ENCODE results near the gene INSIG1.

INSIG1 gene

DNA sequence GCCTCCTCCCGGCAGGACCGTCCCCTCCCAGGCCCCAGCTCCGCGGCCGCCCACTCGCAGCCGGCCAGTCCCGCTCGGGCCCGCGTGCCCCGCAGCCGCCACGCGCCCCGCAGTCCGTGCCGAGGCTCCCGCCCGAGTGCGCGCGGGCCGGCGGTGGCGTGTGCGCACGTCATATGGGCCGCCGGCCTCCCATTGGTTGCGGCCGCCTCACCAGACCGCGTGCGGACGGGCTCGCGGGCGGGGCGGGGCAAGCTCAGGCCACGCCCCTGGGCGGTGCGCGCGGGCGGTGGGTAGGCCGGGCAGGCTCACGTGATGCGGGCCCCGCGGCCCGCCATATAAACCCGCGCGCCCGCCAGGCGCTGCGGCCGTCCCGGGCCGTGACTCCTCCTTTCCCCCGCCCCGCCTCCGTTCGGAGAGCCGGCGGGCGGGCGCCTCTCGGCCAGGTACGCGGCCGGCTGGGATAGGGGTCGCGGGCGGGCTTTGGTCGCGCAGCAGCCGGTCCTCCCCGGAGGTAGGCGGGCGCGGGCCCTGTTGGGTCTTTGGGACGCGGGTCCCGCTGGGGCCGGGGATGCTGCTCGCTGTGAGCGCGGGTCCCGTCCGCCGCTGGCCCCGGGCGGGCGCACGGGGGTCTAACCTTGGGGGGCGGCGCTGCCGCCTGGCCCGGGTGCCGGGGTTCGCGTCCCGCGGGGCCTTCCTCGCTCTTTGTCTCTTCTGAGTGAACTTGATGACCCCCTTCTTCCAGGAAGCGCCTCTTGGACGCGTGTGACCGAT, at the start of gene INSIG1:
Gene INSIG1 (plus strand): TSS at position 362 of the 771 bp plus-strand sequence. CDS start 408 bp downstream, at position 770.
- DNase-seq: peak; percentile 86

- no peak for DNase-seq
These were observed 49.3 kb upstream of the INSIG1 start for GRCh38 chr7:155248366-155248756.

DNA sequence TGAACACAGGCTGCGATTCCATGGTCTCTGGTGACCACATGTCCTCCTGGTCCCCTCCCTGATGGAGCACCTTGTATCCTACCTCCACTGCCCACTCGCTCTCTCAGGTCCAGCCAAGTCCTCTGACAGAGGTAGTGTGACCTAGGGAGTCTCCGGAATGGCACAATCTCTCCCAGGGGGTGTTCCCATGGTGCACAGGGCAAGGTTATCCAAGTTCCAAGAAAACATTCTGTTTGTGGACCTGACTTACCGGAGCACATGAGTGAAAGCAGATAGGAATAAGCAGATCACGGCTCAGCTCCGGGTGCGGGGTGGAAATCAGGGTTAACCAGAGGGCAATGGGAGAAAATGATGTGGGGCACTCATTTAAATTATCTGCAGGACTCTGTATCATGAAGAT, 45.8 kb upstream of the INSIG1 start:
- DNase-seq: no peak

GRCh38 chr7:155252444-155252887, 45.2 kb upstream of the INSIG1 start:
- DNase-seq: no peak

GRCh38 chr7:155252892-155253501, 44.7 kb upstream of the INSIG1 start:
- no peak for DNase-seq

- no peak for DNase-seq
These were observed 43.7 kb upstream of the INSIG1 start for GRCh38 chr7:155254018-155254417.

DNA sequence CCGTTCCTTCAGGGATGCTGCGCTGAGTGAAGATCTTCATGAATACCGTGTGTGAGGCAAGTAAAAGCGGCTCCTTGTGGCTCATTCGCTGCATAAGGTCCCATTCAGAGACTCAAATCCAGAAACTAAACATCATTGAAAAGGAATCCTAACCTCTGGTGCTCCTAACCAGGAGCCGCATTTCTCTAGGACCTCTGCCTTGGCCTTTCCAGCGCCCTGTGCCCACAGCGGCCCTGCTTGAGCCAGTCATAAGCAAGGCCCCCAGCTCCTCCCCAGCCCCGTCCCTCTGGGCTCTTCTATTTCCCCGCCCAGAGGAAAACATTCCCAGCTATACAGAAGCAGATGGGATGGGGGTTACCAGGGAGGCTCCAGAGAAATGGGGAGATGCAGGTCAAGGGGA, 42.6 kb upstream of the INSIG1 start:
- no peak for DNase-seq

GRCh38 chr7:155255621-155256020, 42.1 kb upstream of the INSIG1 start:
- no peak for DNase-seq

DNA sequence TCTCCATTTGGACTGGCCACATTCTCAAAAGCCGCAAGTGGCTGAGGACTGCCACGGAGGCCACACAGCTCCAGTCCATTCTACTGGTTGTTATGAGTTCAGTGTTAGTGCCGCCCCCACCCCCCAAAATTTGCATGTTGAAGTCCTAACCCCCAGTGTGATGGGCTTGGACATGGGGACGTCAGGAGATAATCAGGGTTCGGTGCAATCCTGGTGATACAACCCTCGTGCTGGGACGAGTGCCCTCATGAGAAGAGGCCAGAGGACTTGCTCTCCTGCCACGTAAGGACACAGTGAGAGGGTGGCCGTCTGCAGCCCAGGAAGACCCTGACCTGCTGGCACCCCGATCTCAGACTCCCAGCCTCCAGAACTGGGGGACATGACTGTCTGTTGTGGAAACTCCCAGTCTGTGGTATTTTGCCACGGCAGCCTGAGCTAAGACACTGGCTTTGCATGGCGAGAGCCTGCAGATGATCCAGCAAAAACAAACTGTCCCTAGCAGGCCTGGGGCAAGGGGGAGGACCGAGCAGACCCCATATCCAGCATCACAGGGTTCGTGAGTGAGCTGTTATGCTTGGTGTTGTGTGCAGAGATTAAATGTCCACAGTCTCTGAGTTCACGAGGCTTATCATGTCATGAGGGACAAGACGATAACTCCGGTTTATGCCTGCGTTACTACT, 41.5 kb upstream of the INSIG1 start:
- no peak for DNase-seq

DNA sequence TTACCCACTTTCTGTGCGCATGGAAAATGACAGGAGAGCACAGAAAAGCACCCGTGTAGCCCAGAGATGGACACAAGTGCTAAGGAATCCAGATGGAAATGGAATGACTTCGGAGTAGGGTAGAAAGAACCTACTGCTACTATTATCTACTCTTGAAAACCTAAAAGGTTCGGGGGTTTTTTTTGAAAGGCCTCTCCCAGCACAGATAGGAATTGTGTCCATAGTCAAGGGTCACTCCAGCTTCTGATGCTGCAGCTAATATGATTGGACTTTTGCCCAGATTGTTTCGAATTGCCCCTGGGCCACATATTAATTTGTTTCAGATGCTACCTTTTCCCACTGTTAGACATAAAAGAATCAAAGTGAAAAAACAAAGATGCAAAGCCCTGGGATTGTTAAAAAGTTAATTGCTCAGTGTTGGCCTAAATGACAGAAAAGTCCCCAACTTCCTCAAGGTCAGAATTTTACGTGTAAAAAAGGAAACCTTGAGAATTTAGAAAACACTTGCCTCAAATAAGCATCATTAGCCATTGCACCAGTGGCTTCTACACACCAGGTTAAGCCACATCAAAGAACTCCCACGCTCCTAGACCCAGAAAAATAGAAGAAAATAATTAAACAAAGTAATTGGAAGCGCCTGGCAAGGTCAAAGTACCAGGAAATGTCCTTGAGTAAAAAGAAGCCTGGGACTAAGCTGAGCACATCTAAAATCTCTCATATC, 40.8 kb upstream of the INSIG1 start:
- DNase-seq: no peak

DNA sequence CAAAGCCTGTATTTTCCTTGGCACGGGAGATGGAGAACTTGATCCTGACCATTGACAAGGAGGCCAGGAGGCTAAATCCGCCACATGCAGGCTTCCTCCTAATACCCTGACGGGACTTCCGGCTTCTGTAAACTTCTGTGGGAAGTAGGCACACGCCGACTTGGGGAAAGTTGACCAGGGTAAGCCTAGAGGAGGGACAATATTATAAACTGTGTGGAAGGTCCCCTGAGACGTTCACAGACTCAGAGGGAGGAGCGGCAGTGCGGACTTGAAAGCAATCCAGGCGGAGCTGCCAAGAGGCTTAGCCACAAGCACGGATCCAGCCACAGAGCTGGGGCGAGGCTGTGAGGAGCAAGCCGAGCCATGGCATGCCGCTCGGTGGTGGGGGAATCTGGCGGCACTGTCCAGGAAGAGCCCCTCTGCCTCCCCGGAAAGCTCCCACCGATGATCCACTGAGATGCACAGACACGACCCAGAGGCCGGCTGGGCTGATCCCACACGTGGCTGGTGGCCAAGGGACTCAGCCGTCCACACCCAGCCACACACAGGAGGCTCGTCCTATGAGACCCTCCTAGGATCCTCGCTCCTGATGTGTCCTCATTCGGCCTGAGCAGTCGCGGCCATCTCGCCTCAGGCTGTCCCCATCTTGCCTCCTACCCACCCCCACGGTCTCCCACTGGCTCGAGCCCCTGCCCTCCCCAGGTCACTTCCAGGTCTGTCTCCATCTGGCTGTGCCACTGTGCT, 40.0 kb upstream of the INSIG1 start:
- DNase-seq: no peak

DNA sequence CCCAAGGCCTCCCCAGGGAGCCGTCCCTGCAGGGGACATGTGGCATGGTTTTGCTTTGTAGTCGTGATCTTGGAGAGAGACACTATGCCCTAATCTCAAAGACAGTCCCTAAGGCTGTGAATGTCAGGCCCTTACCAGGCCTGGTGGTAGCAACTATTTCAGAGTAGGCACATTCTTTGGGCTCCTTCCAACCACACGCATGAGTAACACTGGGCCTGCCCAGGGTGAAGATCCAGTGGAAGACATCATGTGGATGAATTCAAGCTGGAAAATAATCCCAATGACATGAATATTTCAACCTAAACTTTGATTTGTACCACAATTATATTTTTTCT, 39.5 kb upstream of the INSIG1 start:
- DNase-seq: no peak

DNA sequence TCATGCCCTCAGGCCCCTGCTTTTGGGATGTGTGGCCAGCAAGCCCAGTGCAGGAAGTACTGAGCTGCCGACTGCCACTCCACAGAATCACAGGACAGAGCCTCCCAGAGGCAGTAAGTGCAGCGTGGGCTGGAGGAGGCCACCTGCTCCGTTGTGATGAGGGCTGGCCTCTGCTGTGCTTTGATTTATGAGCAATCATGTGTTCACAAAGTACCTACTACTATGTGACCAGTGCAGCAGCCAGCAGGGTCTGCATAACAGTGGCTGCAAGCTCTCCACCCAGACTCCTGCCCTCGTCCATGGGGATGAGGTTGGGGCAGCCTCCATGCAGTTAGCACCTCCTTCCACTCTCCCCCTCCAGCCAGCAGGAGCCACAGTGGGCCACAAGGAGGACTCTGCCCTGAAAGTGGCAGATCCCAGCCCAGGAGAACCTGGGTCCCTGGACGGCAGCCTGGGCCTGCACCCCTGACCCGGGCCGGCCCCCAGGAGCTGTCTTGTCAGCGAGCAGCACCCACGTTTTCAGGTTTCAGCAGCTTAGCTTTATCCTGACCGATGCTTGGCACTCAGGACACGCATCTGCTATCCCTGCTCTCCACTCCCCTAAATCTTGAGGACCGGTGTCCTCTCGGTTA, 37.7 kb upstream of the INSIG1 start:
- DNase-seq: no peak

DNA sequence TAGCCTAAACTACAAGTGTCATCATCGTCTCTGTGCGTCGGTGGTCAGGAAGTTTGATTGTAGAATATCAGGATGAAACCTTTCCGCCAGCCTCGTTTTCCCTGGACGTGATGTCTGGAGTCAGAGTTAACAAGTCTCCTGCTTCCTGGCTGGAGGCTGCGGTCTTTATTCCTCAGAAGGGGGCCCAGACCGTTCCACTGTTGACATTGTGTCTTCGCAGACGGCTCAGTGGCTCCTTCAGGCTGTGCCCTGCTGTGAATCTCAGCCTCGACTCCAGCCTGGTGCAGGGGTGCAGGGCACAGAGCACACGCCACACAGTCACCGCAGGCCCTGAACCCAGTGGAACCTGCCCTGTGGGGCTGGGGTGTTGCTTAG, 37.2 kb upstream of the INSIG1 start:
- no peak for DNase-seq

DNA sequence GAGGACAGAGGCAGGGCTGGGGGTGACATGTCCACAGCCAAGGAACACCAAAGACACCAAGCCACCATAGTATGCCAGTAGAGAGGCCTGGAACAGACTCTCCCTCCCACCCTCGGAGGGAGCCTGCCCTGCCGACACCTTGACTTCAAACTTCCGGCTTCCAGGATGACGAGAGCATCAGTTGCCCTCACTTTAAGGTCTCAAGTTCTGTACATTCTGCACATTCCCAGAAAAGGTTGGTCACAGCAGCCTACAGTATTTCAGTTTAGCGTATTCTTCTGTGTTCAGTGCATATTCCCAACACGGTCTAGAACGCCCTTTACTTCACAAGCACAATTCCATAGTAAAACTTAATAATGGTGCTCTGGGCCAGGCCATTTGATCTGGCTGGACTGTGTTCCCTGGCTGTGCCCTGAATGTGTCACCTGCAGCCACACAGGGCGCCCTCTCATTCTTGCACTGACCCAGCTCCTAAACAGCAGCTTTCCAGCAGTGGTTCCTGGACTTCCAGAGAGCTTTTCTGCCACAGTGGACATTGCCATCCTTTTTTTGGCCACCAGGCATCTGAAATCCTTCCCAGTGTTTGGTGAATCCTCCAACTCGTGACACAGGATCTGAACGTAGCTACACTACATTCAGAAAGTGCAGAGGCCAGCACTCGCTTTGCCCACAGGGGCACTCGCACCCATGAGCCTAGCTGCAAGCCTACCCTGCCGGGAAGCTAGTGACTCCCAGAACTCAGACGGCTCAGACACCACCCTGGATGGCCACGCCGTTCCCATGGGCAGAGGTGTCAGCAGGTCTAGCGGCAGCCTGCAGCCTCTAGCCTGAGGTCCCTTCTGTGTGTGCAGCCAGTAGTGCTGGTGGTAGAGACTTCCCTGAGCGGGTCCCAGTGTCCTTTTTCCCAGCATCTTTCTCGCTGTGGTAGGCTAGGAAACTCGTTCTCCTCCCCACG, 36.4 kb upstream of the INSIG1 start:
- DNase-seq: no peak

DNA sequence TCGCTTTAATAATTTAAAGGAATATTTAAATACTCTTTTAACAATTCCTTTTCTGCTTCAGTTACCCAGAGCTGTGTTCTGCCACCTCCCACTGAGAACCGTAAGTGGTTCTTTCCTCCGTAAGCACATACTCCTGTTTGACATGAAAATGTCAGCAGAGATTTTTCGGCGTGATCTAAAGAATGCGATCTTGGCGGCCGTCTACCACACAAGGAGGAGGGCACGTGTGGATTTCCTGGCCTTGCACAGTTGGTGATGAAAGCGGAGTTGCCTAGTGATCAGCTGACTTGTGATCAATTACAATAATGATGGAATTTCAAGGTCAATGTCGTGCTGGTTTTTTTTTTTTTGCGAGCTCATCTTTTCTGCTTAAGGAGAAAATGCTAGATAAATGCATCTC, 35.6 kb upstream of the INSIG1 start:
- no peak for DNase-seq

DNA sequence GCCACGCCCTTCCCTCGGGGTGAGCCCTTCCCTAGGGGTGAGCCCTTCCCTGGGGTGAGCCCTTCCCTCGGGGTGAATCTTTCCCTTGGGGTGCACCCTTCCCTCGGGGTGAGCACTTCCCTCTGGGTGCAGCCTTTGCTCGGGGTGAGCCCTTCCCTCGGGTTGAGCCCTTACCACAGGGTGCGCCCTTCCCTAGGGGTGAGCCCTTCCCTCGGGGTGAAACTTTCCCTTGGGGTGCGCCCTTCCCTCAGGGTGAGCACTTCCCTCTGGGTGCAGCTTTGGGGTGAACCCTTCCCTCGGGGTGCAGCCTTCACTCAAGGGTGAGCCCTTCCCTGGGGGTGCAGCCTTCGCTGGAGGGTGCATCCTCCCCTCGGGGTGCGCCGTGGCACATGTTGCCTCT, 34.6 kb upstream of the INSIG1 start:
- DNase-seq: no peak

GRCh38 chr7:155263581-155264143, 34.0 kb upstream of the INSIG1 start:
- DNase-seq: no peak

- no peak for DNase-seq
These were observed 32.5 kb upstream of the INSIG1 start for GRCh38 chr7:155265144-155265543.

GRCh38 chr7:155265961-155266360, 31.7 kb upstream of the INSIG1 start:
- no peak for DNase-seq

- DNase-seq: no peak
These were observed 31.2 kb upstream of the INSIG1 start for GRCh38 chr7:155266440-155266839.

Measured in activated CD4-positive, alpha-beta T cell treated with anti-CD3 and anti-CD28 coated beads for 1 hour (primary cell).